SU-DHL-6 (cell line): ENCODE data around the gene KRTAP1-5.

Experiments
- H2AFZ ChIP-seq: fragments of 200-600 bp; sonication (generic); 2 replicates; pipeline ENCODE4 v1.6.1; 2014; ENCODE audit warnings: low read depth, mild to moderate bottlenecking, moderate library complexity, mixed read lengths, antibody characterized with exemption, low read length; ENCODE audit not compliant: severe bottlenecking
- H3F3A ChIP-seq: fragments of 200-600 bp; shearing (Covaris generic); 2 replicates; pipeline ENCODE4 v1.6.0; 2016; ENCODE audit warnings: antibody characterized with exemption, mild to moderate bottlenecking; ENCODE audit not compliant: insufficient read depth
- H3K27ac ChIP-seq: fragments of 200-600 bp; sonication (generic); 2 replicates; pipeline ENCODE4 v1.5.1; 2016; ENCODE audit warnings: low read depth, mild to moderate bottlenecking, low read length, moderate library complexity, mixed read lengths
- H3K27me3 ChIP-seq: fragments of 200-600 bp; sonication (generic), shearing (Covaris generic); 2 replicates; pipeline ENCODE4 v1.6.0; 2014; ENCODE audit warnings: mild to moderate bottlenecking, low read length
- H3K36me3 ChIP-seq: fragments of 200-600 bp; sonication (generic); 2 replicates; pipeline ENCODE4 v1.6.1; 2014; ENCODE audit warnings: mild to moderate bottlenecking, low read length, mixed read lengths
- H3K4me2 ChIP-seq: fragments of 300-600, 200-600 bp; shearing (Covaris generic), sonication (generic); 2 replicates; pipeline ENCODE4 v1.6.0; 2014; ENCODE audit warnings: low read length, low read depth, mild to moderate bottlenecking; ENCODE audit not compliant: poor library complexity, severe bottlenecking
- H3K4me3 ChIP-seq: fragments of 200-600 bp; sonication (generic); 2 replicates; pipeline ENCODE4 v1.5.1; 2014; ENCODE audit warnings: antibody characterized with exemption, low read length, mild to moderate bottlenecking, mixed read lengths; ENCODE audit not compliant: insufficient read depth, poor library complexity, severe bottlenecking
- H3K79me2 ChIP-seq: fragments of 200-600 bp; sonication (generic); 2 replicates; pipeline ENCODE4 v1.6.1; 2014; ENCODE audit warnings: mild to moderate bottlenecking, low read length, moderate library complexity; ENCODE audit not compliant: insufficient read depth
- H3K9ac ChIP-seq: fragments of 200-600 bp; sonication (generic); 2 replicates; pipeline ENCODE4 v1.7.0; 2014; ENCODE audit warnings: mild to moderate bottlenecking, low read length
- H3K9me2 ChIP-seq: fragments of 200-600 bp; sonication (generic); replicated peaks from 2 replicates; pipeline ENCODE4 v1.6.1; 2014; ENCODE audit warnings: low read length; ENCODE audit not compliant: insufficient read depth
- H3K9me3 ChIP-seq: fragments of 200-600 bp; sonication (generic); 2 replicates; pipeline ENCODE4 v1.6.1; 2014; ENCODE audit warnings: low read length, mixed read lengths; ENCODE audit not compliant: insufficient read depth
- H4K20me1 ChIP-seq: fragments of 200-600 bp; sonication (generic); 2 replicates; pipeline ENCODE4 v1.6.1; 2014; ENCODE audit warnings: low read depth, mild to moderate bottlenecking, antibody characterized with exemption, low read length, moderate library complexity, mixed read lengths
- EZH2phosphoT487 ChIP-seq: fragments of 200-600 bp; sonication (generic), shearing (Covaris generic); conservative IDR thresholded peaks from 2 replicates; pipeline ENCODE4 v1.6.1; 2018; ENCODE audit warnings: mild to moderate bottlenecking, antibody characterized with exemption, low read length, moderate library complexity, mixed read lengths
- TF ChIP-seq, protein P1 (sequence below): fragments of 200-600 bp; sonication (generic); IDR thresholded peaks from one replicate; pipeline ENCODE4 v1.5.1; 2017; ENCODE audit warnings: antibody characterized with exemption, mild to moderate bottlenecking, low read length, moderate library complexity; ENCODE audit not compliant: insufficient read depth, poor library complexity, severe bottlenecking

KRTAP1-5 gene

DNA sequence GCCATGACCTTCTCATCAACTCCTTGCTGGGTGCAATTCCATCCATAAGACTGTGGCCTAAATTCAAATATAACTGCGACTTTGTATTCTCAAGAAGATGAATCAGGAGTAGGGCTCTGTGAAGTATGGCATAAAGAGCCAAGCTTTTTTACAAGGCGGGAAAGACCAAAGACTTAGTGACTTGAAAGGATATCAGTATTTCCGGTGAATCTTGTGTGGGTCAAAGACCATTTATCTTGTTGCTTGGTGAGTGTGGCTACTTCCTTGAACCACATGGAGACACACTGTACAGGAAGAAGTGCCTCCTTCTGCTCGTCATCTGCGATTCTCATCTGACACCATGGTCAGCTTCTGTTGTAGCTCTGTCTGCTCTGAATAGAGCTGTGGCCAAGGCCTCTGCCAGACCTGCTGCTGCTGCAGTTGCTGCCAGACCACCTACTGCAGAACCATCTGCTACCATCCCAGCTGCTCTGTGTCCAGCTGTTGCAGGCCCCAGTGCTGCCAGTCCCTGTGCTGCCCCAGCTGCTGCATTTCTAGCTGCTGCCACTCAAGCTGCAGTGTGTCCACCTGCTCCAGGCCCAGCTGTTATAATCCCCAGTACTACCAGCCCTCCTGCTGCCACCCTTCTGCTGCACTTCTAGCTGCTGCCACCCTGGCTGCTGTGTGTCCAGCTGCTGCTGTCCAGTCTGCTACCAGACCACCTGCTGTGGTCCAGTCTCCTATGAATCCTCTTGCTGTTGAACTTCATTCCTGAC, 44.8 kb upstream of the KRTAP1-5 start:
- H3K9ac ChIP-seq: no peak overlapping the region
- no peaks in the 10 kb centered on the region for H3F3A ChIP-seq
- H3K27me3 ChIP-seq: no peaks in the 10 kb centered on the region
- no peaks in the 10 kb centered on the region for H3K9me2 ChIP-seq
- no peak overlapping the region for H3K27ac ChIP-seq
- H3K4me2 ChIP-seq: no peak overlapping the region
- H4K20me1 ChIP-seq: no peaks in the 10 kb centered on the region
- H3K4me3 ChIP-seq: no peak overlapping the region
- no peak for TF ChIP-seq EZH2phosphoT487
- TF ChIP-seq, protein P1, sequence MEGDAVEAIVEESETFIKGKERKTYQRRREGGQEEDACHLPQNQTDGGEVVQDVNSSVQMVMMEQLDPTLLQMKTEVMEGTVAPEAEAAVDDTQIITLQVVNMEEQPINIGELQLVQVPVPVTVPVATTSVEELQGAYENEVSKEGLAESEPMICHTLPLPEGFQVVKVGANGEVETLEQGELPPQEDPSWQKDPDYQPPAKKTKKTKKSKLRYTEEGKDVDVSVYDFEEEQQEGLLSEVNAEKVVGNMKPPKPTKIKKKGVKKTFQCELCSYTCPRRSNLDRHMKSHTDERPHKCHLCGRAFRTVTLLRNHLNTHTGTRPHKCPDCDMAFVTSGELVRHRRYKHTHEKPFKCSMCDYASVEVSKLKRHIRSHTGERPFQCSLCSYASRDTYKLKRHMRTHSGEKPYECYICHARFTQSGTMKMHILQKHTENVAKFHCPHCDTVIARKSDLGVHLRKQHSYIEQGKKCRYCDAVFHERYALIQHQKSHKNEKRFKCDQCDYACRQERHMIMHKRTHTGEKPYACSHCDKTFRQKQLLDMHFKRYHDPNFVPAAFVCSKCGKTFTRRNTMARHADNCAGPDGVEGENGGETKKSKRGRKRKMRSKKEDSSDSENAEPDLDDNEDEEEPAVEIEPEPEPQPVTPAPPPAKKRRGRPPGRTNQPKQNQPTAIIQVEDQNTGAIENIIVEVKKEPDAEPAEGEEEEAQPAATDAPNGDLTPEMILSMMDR: no peak
- H3K36me3 ChIP-seq: no peaks in the 10 kb centered on the region
- no peaks in the 10 kb centered on the region for H3K9me3 ChIP-seq
- H3K79me2 ChIP-seq: no peaks in the 10 kb centered on the region
- H2AFZ ChIP-seq: no peak overlapping the region

DNA sequence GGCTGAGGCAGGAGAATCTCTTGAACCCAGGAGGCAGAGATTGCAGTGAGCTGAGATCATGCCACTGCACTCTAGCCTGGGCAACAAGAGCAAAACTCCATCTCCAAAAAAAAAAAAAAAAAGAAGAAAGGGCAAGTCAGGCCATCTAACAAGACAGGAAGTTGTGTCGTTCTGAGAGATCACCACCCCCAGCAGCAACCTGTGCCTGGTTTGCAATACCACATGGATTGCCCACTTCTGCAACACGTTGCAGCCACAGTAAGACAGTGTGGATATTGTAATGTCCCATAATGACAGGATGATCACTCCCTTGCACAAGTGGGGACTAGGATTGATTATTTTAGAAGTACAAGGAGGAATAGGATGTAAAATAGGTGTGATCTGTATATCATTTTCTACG, 42.0 kb upstream of the KRTAP1-5 start:
- no peaks in the 10 kb centered on the region for H3F3A ChIP-seq
- H3K27ac ChIP-seq: no peak overlapping the region
- no peak overlapping the region for H3K4me3 ChIP-seq
- no peaks in the 10 kb centered on the region for H3K9me2 ChIP-seq
- no peaks in the 10 kb centered on the region for H3K79me2 ChIP-seq
- H4K20me1 ChIP-seq: no peaks in the 10 kb centered on the region
- H3K9ac ChIP-seq: no peak overlapping the region
- no peak for TF ChIP-seq EZH2phosphoT487
- TF ChIP-seq, protein P1: no peak
- no peaks in the 10 kb centered on the region for H3K27me3 ChIP-seq
- no peaks in the 10 kb centered on the region for H3K36me3 ChIP-seq
- no peak overlapping the region for H2AFZ ChIP-seq
- no peak overlapping the region for H3K4me2 ChIP-seq
- no peaks in the 10 kb centered on the region for H3K9me3 ChIP-seq

DNA sequence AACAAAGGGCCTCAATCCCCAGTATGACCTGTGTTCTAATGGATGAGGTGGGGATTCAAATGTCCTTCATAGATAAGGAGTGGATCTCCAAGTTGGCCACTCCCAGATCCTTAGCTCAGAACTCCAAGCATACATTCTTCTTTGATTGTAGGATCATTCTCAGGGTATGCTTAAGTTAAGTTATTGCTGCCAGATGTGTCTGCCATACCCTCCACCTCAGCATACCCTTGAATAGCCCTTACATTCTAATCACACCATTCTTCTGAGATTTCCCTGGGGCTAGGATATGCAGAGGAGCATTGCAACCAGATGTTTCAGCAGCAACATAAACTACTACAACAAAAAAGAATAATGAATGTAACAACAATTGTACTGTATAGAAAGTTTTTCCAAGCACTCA, 40.3 kb upstream of the KRTAP1-5 start:
- H3K9ac ChIP-seq: no peak overlapping the region
- H3K4me2 ChIP-seq: no peak overlapping the region
- no peaks in the 10 kb centered on the region for H3F3A ChIP-seq
- no peaks in the 10 kb centered on the region for H3K79me2 ChIP-seq
- no peak overlapping the region for H3K4me3 ChIP-seq
- H3K9me3 ChIP-seq: no peaks in the 10 kb centered on the region
- H4K20me1 ChIP-seq: no peaks in the 10 kb centered on the region
- TF ChIP-seq EZH2phosphoT487: no peak
- TF ChIP-seq, protein P1: no peak
- H3K36me3 ChIP-seq: no peaks in the 10 kb centered on the region
- no peaks in the 10 kb centered on the region for H3K27me3 ChIP-seq
- no peak overlapping the region for H3K27ac ChIP-seq
- no peaks in the 10 kb centered on the region for H3K9me2 ChIP-seq
- no peak overlapping the region for H2AFZ ChIP-seq
